IMR-90 (cell line): ENCODE measurements around the gene FICD. TPM values are rescaled to one million over a fixed set of nuclear protein-coding genes. Genes with fewer than 3 reads are reported as not detected.
A peak's percentile ranks its signal among the peaks of the same experiment; 100 is the strongest.

Experiments used
- ATAC-seq: fragments of 200-7000 bp; cut with Tn5 transposase; 2 replicates; pipeline ENCODE4 v1.9.1; 2020; ENCODE audit warnings: low read depth, mild to moderate bottlenecking, moderate library complexity
- BruUV-seq: library from RNA; stranded (reverse); fragments of 400-500 nt; replicated peaks from 2 replicates; lab custom pipeline; 2021; lab: Mats Ljungman, UMichigan
- CTCF ChIA-PET: fragments of 300-600 bp; formaldehyde crosslinking; extraction: SDS; loops from one replicate; lab custom pipeline; 2021; ENCODE audit warnings: antibody characterized with exemption; lab: Yijun Ruan, JAX
- POLR2A ChIA-PET: fragments of 300-600 bp; sonication (Branson Sonifier 250); formaldehyde crosslinking; loops from one replicate; lab custom pipeline; 2022; ENCODE audit warnings: antibody characterized with exemption; ENCODE audit not compliant: unreplicated experiment; lab: Charles Lee
- DNase-seq: peaks from one replicate; pipeline ENCODE4 v3.0.0; 2013
- H2AFZ ChIP-seq: replicated peaks from 2 replicates; pipeline ENCODE3; 2013; ENCODE audit warnings: low read length, mild to moderate bottlenecking; ENCODE audit not compliant: poor library complexity
- H2AK5ac ChIP-seq: 2 replicates; pipeline ENCODE4 v1.6.1; 2013; ENCODE audit warnings: low read depth, low read length, inconsistent platforms
- H2AK9ac ChIP-seq: replicated peaks from 2 replicates; pipeline ENCODE3; 2013; ENCODE audit warnings: mild to moderate bottlenecking, low read depth, low read length, moderate library complexity; ENCODE audit not compliant: poor library complexity
- H2BK120ac ChIP-seq: 2 replicates; pipeline ENCODE4 v1.6.1; 2013; ENCODE audit warnings: low read depth, low read length, inconsistent platforms
- H2BK15ac ChIP-seq: 3 replicates; pipeline ENCODE4 v1.6.1; 2013; ENCODE audit warnings: low read depth, low read length, inconsistent platforms
- H2BK20ac ChIP-seq: 2 replicates; pipeline ENCODE4 v1.6.1; 2013; ENCODE audit warnings: low read depth, mild to moderate bottlenecking, inconsistent platforms, low read length, moderate library complexity
- H2BK5ac ChIP-seq: 2 replicates; pipeline ENCODE4 v1.6.1; 2013; ENCODE audit warnings: mild to moderate bottlenecking, low read depth, low read length, inconsistent platforms; ENCODE audit not compliant: poor library complexity, severe bottlenecking
- H3K14ac ChIP-seq: replicated peaks from 2 replicates; pipeline ENCODE4 v1.6.1; 2013; ENCODE audit warnings: low read depth, low read length, inconsistent platforms
- H3K18ac ChIP-seq: 2 replicates; pipeline ENCODE4 v1.6.1; 2013; ENCODE audit warnings: low read depth, low read length, control low read depth
- H3K23ac ChIP-seq: 2 replicates; pipeline ENCODE4 v1.6.1; 2013; ENCODE audit warnings: low read depth, low read length, inconsistent platforms
- H3K27ac ChIP-seq: 2 replicates; pipeline ENCODE4 v1.5.1; 2013; ENCODE audit warnings: mild to moderate bottlenecking, control low read depth, low read length; ENCODE audit not compliant: insufficient read depth
- H3K27me3 ChIP-seq: 2 replicates; pipeline ENCODE4 v1.6.1; 2013; ENCODE audit warnings: low read length; ENCODE audit not compliant: control insufficient read depth, insufficient read depth
- H3K36me3 ChIP-seq: 2 replicates; pipeline ENCODE4 v1.6.1; 2013; ENCODE audit warnings: low read length, mixed read lengths; ENCODE audit not compliant: control insufficient read depth, insufficient read depth
- H3K4ac ChIP-seq: 2 replicates; pipeline ENCODE4 v1.6.1; 2013; ENCODE audit warnings: low read depth, low read length, inconsistent platforms
- H3K4me1 ChIP-seq: 2 replicates; pipeline ENCODE4 v1.6.1; 2013; ENCODE audit warnings: low read length, mixed read lengths; ENCODE audit not compliant: control insufficient read depth, insufficient read depth
- H3K4me2 ChIP-seq: 2 replicates; pipeline ENCODE4 v1.6.1; 2013; ENCODE audit warnings: low read depth, mild to moderate bottlenecking, control low read depth, low read length, moderate library complexity
- H3K4me3 ChIP-seq: 2 replicates; pipeline ENCODE4 v1.5.1; 2013; ENCODE audit warnings: low read depth, mild to moderate bottlenecking, control low read depth, low read length, moderate library complexity; ENCODE audit not compliant: insufficient read depth
- H3K56ac ChIP-seq: 2 replicates; pipeline ENCODE4 v1.6.1; 2013; ENCODE audit warnings: low read length, inconsistent platforms; ENCODE audit not compliant: insufficient read depth; ENCODE audit errors: extremely low read depth
- H3K79me1 ChIP-seq, 2 experiments: 2 replicates each; pipeline ENCODE4 v1.6.1; 2013; ENCODE audit warnings: low read length in 2 of 2, inconsistent platforms in 1 of 2, low read depth in 1 of 2
- H3K9ac ChIP-seq: 2 replicates; pipeline ENCODE4 v1.6.1; 2013; ENCODE audit warnings: low read depth, low read length, control low read depth
- H3K9me1 ChIP-seq: 2 replicates; pipeline ENCODE4 v1.6.1; 2013; ENCODE audit warnings: low read length, inconsistent platforms; ENCODE audit not compliant: insufficient read depth
- H3K9me3 ChIP-seq: 2 replicates; pipeline ENCODE4 v1.6.1; 2013; ENCODE audit warnings: low read length; ENCODE audit not compliant: control insufficient read depth, insufficient read depth
- H4K20me1 ChIP-seq: 2 replicates; pipeline ENCODE4 v1.6.1; 2013; ENCODE audit warnings: low read length, inconsistent platforms; ENCODE audit not compliant: insufficient read depth
- H4K5ac ChIP-seq: 2 replicates; pipeline ENCODE4 v1.6.1; 2013; ENCODE audit warnings: mild to moderate bottlenecking, low read depth, low read length, control low read depth
- H4K8ac ChIP-seq, 2 experiments: 2 replicates each; pipeline ENCODE4 v1.6.1; 2013; ENCODE audit warnings: low read depth in 2 of 2, low read length in 2 of 2, control low read depth in 1 of 2, inconsistent platforms in 1 of 2
- H4K91ac ChIP-seq: 2 replicates; pipeline ENCODE4 v1.6.1; 2013; ENCODE audit warnings: low read depth, low read length, inconsistent platforms; ENCODE audit not compliant: insufficient read depth
- BHLHE40 ChIP-seq: fragments of 150-350 bp; IDR thresholded peaks from 2 replicates; pipeline ENCODE4 v1.6.1; 2016; ENCODE audit warnings: mild to moderate bottlenecking, low read depth, low read length
- CHD1 ChIP-seq: IDR thresholded peaks from 2 replicates; pipeline ENCODE4 v1.6.1; 2012; ENCODE audit warnings: low read depth, low read length, improper control_type of control experiment
- MAFK ChIP-seq: IDR thresholded peaks from 2 replicates; pipeline ENCODE4 v1.6.1; 2012; ENCODE audit warnings: low read depth, low read length, improper control_type of control experiment
- MXI1 ChIP-seq: IDR thresholded peaks from 2 replicates; pipeline ENCODE4 v1.6.1; 2012; ENCODE audit warnings: low read depth, mild to moderate bottlenecking, low read length, moderate library complexity, borderline replicate concordance
- POLR2A ChIP-seq: IDR thresholded peaks from 2 replicates; pipeline ENCODE4 v1.6.1; 2012; ENCODE audit warnings: mild to moderate bottlenecking, low read depth, low read length
- RCOR1 ChIP-seq: IDR thresholded peaks from 2 replicates; pipeline ENCODE4 v1.6.1; 2012; ENCODE audit warnings: mild to moderate bottlenecking, low read length, improper control_type of control experiment; ENCODE audit not compliant: insufficient replicate concordance
- RFX5 ChIP-seq: IDR thresholded peaks from 2 replicates; pipeline ENCODE4 v1.8.0; 2012; ENCODE audit warnings: low read depth, mild to moderate bottlenecking, low read length, moderate library complexity
- SMC3 ChIP-seq: fragments of 150-350 bp; IDR thresholded peaks from 2 replicates; pipeline ENCODE4 v1.6.1; 2016; ENCODE audit warnings: low read depth, mild to moderate bottlenecking, antibody characterized with exemption, low read length, moderate library complexity
- WGBS, 2 experiments: methylation state at CpG; one replicate each; pipeline versions ENCODE4 v1.1.5 to v1.1.7; 2013; ENCODE audit warnings: missing lambda C conversion rate in 2 of 2; ENCODE audit not compliant: insufficient read length in 1 of 2; ENCODE audit errors: extremely low coverage in 2 of 2; 5-methylcytosine and 5-hydroxymethylcytosine counted together
- dilution Hi-C: fragments of 300-500 bp; cut with HindIII; formaldehyde crosslinking; loops from one replicate; pipeline ENCODE4 v1.14.3; 2018; ENCODE audit warnings: low sequenced_read_pairs; ENCODE audit not compliant: unreplicated experiment
- in situ Hi-C: fragments of 300-500 bp; cut with MboI; formaldehyde crosslinking; loops from 3 replicates; pipeline ENCODE4 v1.14.3; 2019; ENCODE audit warnings: low sequenced_read_pairs, inconsistent platforms, mixed read lengths
- intact Hi-C: fragments of 100-400 bp; cut with micrococcal nuclease; formaldehyde crosslinking; loops from 2 replicates; pipeline ENCODE4 v1.10.0; 2022
- polyA plus RNA-seq, 3 experiments: library from polyadenylated mRNA; depleted of rRNA; stranded (reverse); fragments of >200 nt; gene quantifications; 2 replicates each; pipeline ENCODE4 v1.2.3, GENCODE V29; 2012; ENCODE audit warnings: low replicate concordance in 1 of 3
- total RNA-seq: library from RNA; depleted of rRNA; stranded (reverse); fragments of >200 nt; gene quantifications from 2 replicates; pipeline ENCODE4 v1.2.3, GENCODE V29; 2012
- TF ChIP-seq, protein P1 (sequence below): fragments of 150-350 bp; IDR thresholded peaks from 2 replicates; pipeline ENCODE4 v1.6.1; 2016; ENCODE audit warnings: low read depth, mild to moderate bottlenecking, low read length, moderate library complexity, borderline replicate concordance
- TF ChIP-seq, protein P2 (sequence below): fragments of 150-350 bp; IDR thresholded peaks from 2 replicates; pipeline ENCODE4 v1.6.1; 2017; ENCODE audit warnings: mild to moderate bottlenecking, antibody characterized with exemption, low read length, low read depth
- TF ChIP-seq, protein P3 (sequence below): conservative IDR thresholded peaks from 2 replicates; pipeline ENCODE4 v1.5.1; 2012; ENCODE audit warnings: mild to moderate bottlenecking, low read depth, low read length, improper control_type of control experiment

The FICD gene
- total and polyA plus RNA-seq, 2 of the 4 experiments (the other 2 are of a cell fraction): 4.0 to 11.3 TPM

DNA sequence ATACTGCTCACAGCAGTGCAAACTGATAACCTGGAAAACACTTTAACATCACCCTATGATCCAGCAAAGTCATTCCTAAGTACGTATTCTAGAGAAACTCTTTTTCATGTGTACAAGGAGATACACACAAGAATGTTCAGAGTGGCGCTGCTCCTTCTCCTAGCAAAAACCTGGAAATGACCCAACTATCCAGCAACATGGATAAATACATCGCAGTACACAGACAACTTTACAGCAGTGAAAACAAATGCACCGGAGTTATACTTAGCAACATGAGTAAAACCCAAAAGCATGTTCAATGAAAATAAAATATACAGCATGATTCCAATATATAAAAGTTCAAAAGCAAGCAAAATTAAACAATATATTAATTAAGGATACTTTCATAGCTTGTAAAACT is 27.2 kb downstream of the FICD start:
- H3K4me3 ChIP-seq: no peak overlapping the region
- in situ Hi-C loops (no loop called here), dilution Hi-C loops (no loop called here), intact Hi-C loops (no loop called here)
- H3K9ac ChIP-seq: no peak overlapping the region
- ChIA-PET CTCF (no interaction called here), POLR2A (no interaction called here)
- 70% methylated on average over 2 of the region's 4 CpGs; no CpG with 5 or more reads in 1 of the 2 experiments for WGBS, 2 experiments
- H3K36me3 ChIP-seq: peaks cover 33% of the 10 kb centered on the region
- peak; percentile 44 for ATAC-seq
- H3K56ac ChIP-seq: no peak overlapping the region
- no peak overlapping the region for H2AK5ac ChIP-seq
- no peak overlapping the region for H2BK15ac ChIP-seq
- H2BK20ac ChIP-seq: no peak overlapping the region
- no peak overlapping the region for H4K91ac ChIP-seq
- no peak overlapping the region for H2BK120ac ChIP-seq
- peaks cover 13% of the 10 kb centered on the region for H3K9me1 ChIP-seq
- H2BK5ac ChIP-seq: no peak overlapping the region
- no peaks in the 10 kb centered on the region for H3K27me3 ChIP-seq
- peaks cover 29 to 56% of the 10 kb centered on the region in 2 experiments for H3K79me1 ChIP-seq
- H4K5ac ChIP-seq: no peak overlapping the region
- peak overlapping the region; percentile 36; the same call in 1 of the 2 replicates for H3K4me2 ChIP-seq
- H3K23ac ChIP-seq: no peak overlapping the region
- H3K14ac ChIP-seq: no peak overlapping the region
- no peak overlapping the region for H2AK9ac ChIP-seq
- BruUV-seq: no TSS peak
- no peak overlapping the region for H2AFZ ChIP-seq
- H3K27ac ChIP-seq: no peak overlapping the region
- H3K4ac ChIP-seq: no peak overlapping the region
- H4K8ac ChIP-seq: no peak overlapping the region
- peaks cover 17% of the 10 kb centered on the region; the same call in 1 of the 2 replicates for H4K20me1 ChIP-seq
- no peaks in the 10 kb centered on the region for H3K4me1 ChIP-seq
- no peak overlapping the region for H3K18ac ChIP-seq
- TF ChIP-seq SMC3 (no peak), MXI1 (no peak), CHD1 (no peak), POLR2A (no peak), RFX5 (no peak), BHLHE40 (no peak), RCOR1 (no peak), MAFK (no peak)
- TF ChIP-seq, protein P1, sequence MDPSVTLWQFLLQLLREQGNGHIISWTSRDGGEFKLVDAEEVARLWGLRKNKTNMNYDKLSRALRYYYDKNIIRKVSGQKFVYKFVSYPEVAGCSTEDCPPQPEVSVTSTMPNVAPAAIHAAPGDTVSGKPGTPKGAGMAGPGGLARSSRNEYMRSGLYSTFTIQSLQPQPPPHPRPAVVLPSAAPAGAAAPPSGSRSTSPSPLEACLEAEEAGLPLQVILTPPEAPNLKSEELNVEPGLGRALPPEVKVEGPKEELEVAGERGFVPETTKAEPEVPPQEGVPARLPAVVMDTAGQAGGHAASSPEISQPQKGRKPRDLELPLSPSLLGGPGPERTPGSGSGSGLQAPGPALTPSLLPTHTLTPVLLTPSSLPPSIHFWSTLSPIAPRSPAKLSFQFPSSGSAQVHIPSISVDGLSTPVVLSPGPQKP: no peak
- TF ChIP-seq, protein P2, sequence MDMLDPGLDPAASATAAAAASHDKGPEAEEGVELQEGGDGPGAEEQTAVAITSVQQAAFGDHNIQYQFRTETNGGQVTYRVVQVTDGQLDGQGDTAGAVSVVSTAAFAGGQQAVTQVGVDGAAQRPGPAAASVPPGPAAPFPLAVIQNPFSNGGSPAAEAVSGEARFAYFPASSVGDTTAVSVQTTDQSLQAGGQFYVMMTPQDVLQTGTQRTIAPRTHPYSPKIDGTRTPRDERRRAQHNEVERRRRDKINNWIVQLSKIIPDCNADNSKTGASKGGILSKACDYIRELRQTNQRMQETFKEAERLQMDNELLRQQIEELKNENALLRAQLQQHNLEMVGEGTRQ: no peak
- TF ChIP-seq, protein P3, sequence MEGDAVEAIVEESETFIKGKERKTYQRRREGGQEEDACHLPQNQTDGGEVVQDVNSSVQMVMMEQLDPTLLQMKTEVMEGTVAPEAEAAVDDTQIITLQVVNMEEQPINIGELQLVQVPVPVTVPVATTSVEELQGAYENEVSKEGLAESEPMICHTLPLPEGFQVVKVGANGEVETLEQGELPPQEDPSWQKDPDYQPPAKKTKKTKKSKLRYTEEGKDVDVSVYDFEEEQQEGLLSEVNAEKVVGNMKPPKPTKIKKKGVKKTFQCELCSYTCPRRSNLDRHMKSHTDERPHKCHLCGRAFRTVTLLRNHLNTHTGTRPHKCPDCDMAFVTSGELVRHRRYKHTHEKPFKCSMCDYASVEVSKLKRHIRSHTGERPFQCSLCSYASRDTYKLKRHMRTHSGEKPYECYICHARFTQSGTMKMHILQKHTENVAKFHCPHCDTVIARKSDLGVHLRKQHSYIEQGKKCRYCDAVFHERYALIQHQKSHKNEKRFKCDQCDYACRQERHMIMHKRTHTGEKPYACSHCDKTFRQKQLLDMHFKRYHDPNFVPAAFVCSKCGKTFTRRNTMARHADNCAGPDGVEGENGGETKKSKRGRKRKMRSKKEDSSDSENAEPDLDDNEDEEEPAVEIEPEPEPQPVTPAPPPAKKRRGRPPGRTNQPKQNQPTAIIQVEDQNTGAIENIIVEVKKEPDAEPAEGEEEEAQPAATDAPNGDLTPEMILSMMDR: no peak
- H3K9me3 ChIP-seq: no peaks in the 10 kb centered on the region
- DNase-seq: peak; percentile 41
